Measurements from ENCODE around the gene ADPRHL1. TPM values are rescaled to one million over a fixed set of nuclear protein-coding genes. Genes with fewer than 3 reads are reported as not detected.
"Not testable (repeated sequence)": the region's sequence is repeated elsewhere in the genome, so short reads cannot be mapped to it uniquely, and the experiment has no call there.

Gene ADPRHL1
- polyA plus RNA-seq, 1 donor from 2014 or later: 0.19 TPM

DNA sequence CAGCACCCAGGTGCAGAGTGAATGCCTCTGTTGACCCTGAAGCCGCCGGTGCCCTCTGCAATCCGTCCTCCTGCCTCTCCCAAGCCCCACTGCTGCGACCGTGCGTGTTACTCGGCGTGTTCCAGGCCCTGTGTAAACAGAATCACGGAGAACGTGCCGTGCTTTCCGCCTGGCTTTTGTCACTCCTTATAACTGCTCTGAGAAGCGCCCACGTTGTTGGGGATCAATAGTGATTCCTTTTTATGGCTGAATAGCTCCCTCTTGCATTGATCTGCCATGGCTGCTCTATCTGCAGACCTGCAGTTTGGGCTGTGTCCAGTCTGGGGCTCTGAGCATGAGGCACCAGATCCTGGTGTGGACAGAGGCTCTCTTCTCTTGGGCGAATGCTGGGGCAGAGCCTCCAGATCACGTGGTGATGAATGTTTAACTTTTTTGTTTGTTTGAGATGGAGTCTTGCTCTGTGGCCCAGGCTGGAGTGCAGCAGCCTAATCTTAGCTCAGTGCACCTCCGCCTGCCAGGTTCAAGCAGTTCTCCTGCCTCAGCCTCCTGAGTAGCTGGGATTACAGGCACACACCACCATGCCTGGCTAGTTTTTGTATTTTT lies 15.8 kb downstream of the ADPRHL1 start:
- peaks cover 0 to 6% (median 2%) of the 10 kb centered on the region in 3 donors for H3K9me3 Mint-ChIP-seq
- H3K36me3 Mint-ChIP-seq: peaks cover 6% of the 10 kb centered on the region
- peak overlapping the region in 1 of 3 donors; percentile 57 for H3K27ac Mint-ChIP-seq
- peaks cover 0 to 2% (median 0%) of the 10 kb centered on the region in 3 donors for H3K4me1 Mint-ChIP-seq
- H3K27me3 Mint-ChIP-seq: no peaks in the 10 kb centered on the region
- H3K4me3 Mint-ChIP-seq: peak overlapping the region in 1 of 4 donors; percentile 77

GRCh38 chr13:113436866-113437265 lies 16.4 kb downstream of the ADPRHL1 start:
- not testable (repeated sequence) for H3K4me1 Mint-ChIP-seq, H3K36me3 Mint-ChIP-seq, H3K9me3 Mint-ChIP-seq, H3K27me3 Mint-ChIP-seq, H3K4me3 Mint-ChIP-seq, H3K27ac Mint-ChIP-seq

DNA sequence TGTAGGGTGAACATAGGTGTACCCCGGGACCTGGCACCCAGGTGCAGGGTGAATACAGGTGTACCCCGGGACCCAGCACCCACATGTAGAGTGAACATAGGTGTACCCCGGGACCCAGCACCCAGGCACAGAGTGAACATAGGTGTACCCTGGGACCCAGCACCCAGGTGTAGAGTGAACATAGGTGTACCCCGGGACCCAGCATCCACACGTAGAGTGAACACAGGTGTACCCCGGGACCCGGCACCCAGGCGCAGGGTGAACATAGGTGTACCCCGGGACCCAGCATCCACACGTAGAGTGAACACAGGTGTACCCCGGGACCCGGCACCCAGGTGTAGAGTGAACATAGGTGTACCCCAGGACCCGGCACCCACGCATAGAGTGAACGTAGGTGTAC lies 17.4 kb downstream of the ADPRHL1 start:
- H3K27me3 Mint-ChIP-seq, H3K27ac Mint-ChIP-seq, H3K9me3 Mint-ChIP-seq, H3K4me3 Mint-ChIP-seq, H3K4me1 Mint-ChIP-seq, H3K36me3 Mint-ChIP-seq: not testable (repeated sequence)

DNA sequence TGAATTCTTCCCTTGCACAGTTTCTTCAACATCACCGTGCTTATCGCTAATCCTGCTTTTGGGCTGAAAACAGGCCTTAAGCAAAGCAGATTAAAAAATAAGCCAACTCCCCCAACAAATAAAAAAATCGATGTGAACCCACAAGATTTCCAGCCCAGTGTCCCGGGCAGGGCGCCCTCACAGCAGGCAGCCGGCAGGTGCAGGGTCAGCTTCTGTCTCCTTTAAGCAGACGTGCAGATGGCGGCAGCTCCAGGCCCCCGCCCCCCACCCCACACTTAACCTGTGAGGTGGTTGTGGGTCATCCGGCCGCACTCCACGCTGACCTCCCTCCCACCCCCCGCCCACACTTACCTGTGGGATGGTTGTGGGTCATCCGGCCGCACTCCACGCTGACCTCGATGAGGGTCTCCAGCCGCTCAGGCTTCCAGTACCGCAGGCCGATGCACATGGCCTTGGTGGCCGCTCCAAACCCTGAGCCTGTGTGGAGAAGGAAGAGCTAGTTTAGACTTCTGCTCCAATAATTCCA lies 19.8 kb downstream of the ADPRHL1 start:
- H3K4me3 Mint-ChIP-seq: no peak overlapping the region
- no peak overlapping the region for H3K27ac Mint-ChIP-seq
- H3K9me3 Mint-ChIP-seq: no peaks in the 10 kb centered on the region
- H3K36me3 Mint-ChIP-seq: peaks cover 6% of the 10 kb centered on the region
- no peaks in the 10 kb centered on the region for H3K4me1 Mint-ChIP-seq
- no peaks in the 10 kb centered on the region for H3K27me3 Mint-ChIP-seq

GRCh38 chr13:113432506-113433270 lies 20.6 kb downstream of the ADPRHL1 start:
- no peaks in the 10 kb centered on the region for H3K4me1 Mint-ChIP-seq
- no peak overlapping the region for H3K4me3 Mint-ChIP-seq
- H3K27me3 Mint-ChIP-seq: no peaks in the 10 kb centered on the region
- H3K27ac Mint-ChIP-seq: no peak overlapping the region
- peaks cover 7% of the 10 kb centered on the region for H3K36me3 Mint-ChIP-seq
- no peaks in the 10 kb centered on the region for H3K9me3 Mint-ChIP-seq

DNA sequence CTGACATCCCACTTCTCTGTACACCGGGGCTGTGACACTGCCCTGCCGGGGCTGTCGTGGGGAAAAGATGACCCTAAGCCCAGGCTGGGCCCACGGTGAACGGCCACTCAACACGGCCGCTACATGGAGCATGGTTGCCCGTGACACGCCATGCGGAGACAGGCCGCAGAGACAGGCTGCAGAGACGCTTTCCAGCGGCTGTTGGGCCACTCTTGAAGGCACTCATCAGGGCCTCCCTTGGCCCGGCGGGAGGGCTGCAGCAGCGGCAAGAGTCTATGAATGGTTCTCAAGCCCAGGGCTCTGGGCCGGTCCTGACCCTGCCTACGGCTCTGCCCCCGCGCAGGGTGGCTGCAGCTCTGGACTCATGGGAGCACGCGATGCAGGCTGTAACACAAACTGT lies 22.1 kb downstream of the ADPRHL1 start:
- Mint-ChIP-seq H3K9me3 (no peaks in the 10 kb centered on the region), H3K4me3 (no peak overlapping the region), H3K4me1 (no peaks in the 10 kb centered on the region), H3K36me3 (peaks cover 7% of the 10 kb centered on the region), H3K27ac (no peak overlapping the region), H3K27me3 (no peaks in the 10 kb centered on the region)

- Mint-ChIP-seq H3K27me3 (no peaks in the 10 kb centered on the region), H3K27ac (no peak overlapping the region), H3K4me3 (no peak overlapping the region), H3K4me1 (no peaks in the 10 kb centered on the region), H3K9me3 (no peaks in the 10 kb centered on the region), H3K36me3 (peaks cover 7% of the 10 kb centered on the region)
Measured at GRCh38 chr13:113430378-113431110, 22.7 kb downstream of the ADPRHL1 start.

GRCh38 chr13:113429608-113429985 lies 23.7 kb downstream of the ADPRHL1 start:
- Mint-ChIP-seq H3K27me3 (no peaks in the 10 kb centered on the region), H3K36me3 (peaks cover 7% of the 10 kb centered on the region), H3K9me3 (no peaks in the 10 kb centered on the region), H3K4me3 (no peak overlapping the region), H3K27ac (no peak overlapping the region), H3K4me1 (no peaks in the 10 kb centered on the region)

GRCh38 chr13:113428871-113429607 lies 24.2 kb downstream of the ADPRHL1 start:
- Mint-ChIP-seq H3K9me3 (no peaks in the 10 kb centered on the region), H3K27me3 (no peaks in the 10 kb centered on the region), H3K4me1 (no peaks in the 10 kb centered on the region), H3K4me3 (no peak overlapping the region), H3K36me3 (peaks cover 7% of the 10 kb centered on the region), H3K27ac (no peak overlapping the region)

DNA sequence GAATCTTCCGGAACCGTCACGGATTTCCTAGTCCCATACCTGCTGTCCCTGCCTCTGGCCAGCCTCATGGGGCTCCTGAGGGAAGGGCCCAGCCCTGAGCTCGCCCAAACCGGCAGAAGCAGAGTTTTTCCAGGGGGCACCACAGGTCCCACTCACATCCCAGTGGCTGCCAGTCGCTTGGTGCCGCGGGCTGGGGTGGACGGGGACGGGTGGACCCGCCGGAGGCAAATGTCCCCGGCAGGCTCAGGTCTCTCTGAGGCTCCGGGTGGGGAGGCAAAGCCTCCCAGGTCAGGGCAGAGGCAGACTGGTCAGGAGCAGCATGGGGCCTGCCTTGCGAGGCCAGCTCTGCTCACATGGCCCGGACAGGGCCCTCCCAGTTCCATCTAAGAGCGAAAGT lies 24.8 kb downstream of the ADPRHL1 start:
- H3K9me3 Mint-ChIP-seq: no peaks in the 10 kb centered on the region
- no peak overlapping the region for H3K4me3 Mint-ChIP-seq
- H3K4me1 Mint-ChIP-seq: no peaks in the 10 kb centered on the region
- H3K27me3 Mint-ChIP-seq: no peaks in the 10 kb centered on the region
- no peak overlapping the region for H3K27ac Mint-ChIP-seq
- peaks cover 7% of the 10 kb centered on the region for H3K36me3 Mint-ChIP-seq

- Mint-ChIP-seq H3K4me1 (no peaks in the 10 kb centered on the region), H3K27me3 (no peaks in the 10 kb centered on the region), H3K27ac (no peak overlapping the region), H3K36me3 (peaks cover 4% of the 10 kb centered on the region), H3K9me3 (no peaks in the 10 kb centered on the region), H3K4me3 (no peak overlapping the region)
Measured at GRCh38 chr13:113427562-113428468, 25.5 kb downstream of the ADPRHL1 start.

DNA sequence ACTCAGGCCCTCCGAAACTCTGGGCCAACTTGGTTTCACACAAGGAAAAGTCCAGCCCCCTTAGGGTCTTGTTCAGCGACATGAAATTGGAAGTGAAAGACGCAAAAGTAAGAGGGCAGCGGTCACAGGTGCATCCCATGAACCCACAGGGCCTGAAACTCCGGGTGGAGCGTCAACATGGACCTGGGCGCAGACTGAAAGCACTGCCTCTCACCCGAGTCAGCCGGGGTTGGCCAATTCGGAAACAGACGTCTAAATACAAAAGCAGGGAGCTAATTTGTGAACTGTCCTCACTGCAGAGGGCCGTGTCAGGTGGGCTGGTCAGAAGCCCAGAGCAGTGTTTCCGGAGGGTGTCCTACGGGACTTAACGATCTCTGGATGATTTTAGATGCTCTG lies 26.7 kb downstream of the ADPRHL1 start:
- H3K36me3 Mint-ChIP-seq: peaks cover 4% of the 10 kb centered on the region

GRCh38 chr13:113425941-113426590 lies 27.2 kb downstream of the ADPRHL1 start:
- no peaks in the 10 kb centered on the region for H3K9me3 Mint-ChIP-seq
- H3K4me1 Mint-ChIP-seq: no peaks in the 10 kb centered on the region
- peaks cover 4% of the 10 kb centered on the region for H3K36me3 Mint-ChIP-seq
- H3K27ac Mint-ChIP-seq: no peak overlapping the region
- H3K4me3 Mint-ChIP-seq: no peak overlapping the region
- H3K27me3 Mint-ChIP-seq: no peaks in the 10 kb centered on the region

More for the DNA sequence above, 26.7 kb downstream of the ADPRHL1 start:
- no peaks in the 10 kb centered on the region for H3K4me1 Mint-ChIP-seq
- no peak overlapping the region for H3K27ac Mint-ChIP-seq
- H3K9me3 Mint-ChIP-seq: no peaks in the 10 kb centered on the region
- H3K4me3 Mint-ChIP-seq: no peak overlapping the region
- no peaks in the 10 kb centered on the region for H3K27me3 Mint-ChIP-seq

Data from IgD-negative memory B cell (primary cell).